Measurements from ENCODE around the gene MTERF4.

- no peak for TF ChIP-seq CTCF (IDR thresholded peaks at IDR 0.05; ENCODE audit: insufficient read depth, low read length)
- no peak for TF ChIP-seq POLR2AphosphoS5 (IDR thresholded peaks at IDR 0.05; ENCODE audit: low read depth)
- TF ChIP-seq, protein P1, sequence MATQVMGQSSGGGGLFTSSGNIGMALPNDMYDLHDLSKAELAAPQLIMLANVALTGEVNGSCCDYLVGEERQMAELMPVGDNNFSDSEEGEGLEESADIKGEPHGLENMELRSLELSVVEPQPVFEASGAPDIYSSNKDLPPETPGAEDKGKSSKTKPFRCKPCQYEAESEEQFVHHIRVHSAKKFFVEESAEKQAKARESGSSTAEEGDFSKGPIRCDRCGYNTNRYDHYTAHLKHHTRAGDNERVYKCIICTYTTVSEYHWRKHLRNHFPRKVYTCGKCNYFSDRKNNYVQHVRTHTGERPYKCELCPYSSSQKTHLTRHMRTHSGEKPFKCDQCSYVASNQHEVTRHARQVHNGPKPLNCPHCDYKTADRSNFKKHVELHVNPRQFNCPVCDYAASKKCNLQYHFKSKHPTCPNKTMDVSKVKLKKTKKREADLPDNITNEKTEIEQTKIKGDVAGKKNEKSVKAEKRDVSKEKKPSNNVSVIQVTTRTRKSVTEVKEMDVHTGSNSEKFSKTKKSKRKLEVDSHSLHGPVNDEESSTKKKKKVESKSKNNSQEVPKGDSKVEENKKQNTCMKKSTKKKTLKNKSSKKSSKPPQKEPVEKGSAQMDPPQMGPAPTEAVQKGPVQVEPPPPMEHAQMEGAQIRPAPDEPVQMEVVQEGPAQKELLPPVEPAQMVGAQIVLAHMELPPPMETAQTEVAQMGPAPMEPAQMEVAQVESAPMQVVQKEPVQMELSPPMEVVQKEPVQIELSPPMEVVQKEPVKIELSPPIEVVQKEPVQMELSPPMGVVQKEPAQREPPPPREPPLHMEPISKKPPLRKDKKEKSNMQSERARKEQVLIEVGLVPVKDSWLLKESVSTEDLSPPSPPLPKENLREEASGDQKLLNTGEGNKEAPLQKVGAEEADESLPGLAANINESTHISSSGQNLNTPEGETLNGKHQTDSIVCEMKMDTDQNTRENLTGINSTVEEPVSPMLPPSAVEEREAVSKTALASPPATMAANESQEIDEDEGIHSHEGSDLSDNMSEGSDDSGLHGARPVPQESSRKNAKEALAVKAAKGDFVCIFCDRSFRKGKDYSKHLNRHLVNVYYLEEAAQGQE (IDR thresholded peaks at IDR 0.05; ENCODE audit: insufficient replicate concordance, low read depth) = no peak
Observed at GRCh38 chr2:241070361-241070760, 31.7 kb downstream of the MTERF4 start.

All from HL-60 (cell line).